Measurements from ENCODE around the gene IFT27.

The IFT27 gene

DNA sequence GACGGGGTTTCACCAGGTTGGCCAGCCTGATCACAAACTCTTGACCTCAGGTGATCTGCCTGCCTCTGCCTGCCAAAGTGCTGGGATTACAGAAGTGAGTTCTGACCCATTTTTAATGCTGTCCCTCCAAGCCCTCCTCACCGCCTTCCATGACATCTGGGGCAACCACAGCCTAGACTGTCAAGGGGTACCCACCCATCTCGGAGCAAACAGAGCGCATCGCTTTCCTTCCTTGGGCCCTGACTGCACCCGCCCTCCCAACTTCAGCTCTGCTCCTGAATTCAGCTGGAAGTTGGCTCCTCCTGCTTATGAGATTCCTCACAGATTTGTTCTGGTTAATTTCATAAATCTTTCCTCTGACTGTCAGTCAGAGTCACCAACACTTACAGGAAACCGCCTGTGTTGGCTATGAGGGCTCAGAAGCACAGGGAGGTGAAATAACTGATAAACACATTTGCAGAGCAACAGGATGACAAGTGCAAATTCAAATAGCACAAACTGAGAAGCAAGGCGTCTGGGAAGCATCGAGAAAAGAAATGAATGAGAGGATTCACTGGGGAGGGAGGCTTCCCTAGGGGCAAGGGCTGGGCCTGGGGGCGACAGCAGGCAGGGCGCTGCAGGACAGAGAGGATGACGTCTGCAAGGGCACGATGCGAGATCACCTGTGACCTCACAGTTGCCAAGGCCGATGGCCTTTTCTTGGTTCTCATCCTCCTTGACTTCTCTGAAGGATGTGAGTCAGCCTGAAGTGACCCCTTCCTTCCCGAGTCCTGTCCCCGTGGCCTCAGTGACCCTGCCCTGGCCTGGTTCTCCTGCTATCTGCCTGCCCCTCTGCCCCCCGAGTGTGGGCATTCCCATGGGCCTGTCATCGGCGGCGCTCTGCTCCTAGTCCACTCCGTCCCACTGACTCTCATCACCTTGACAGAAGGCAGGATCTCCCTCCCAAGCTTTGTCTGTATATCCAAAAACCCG is 6.1 kb downstream of the IFT27 start:
- no peak overlapping the region for H3K27ac ChIP-seq
- TF ChIP-seq ZFX (IDR thresholded peaks at IDR 0.05; ENCODE audit: borderline replicate concordance), result no peak
- TF ChIP-seq, protein P1, sequence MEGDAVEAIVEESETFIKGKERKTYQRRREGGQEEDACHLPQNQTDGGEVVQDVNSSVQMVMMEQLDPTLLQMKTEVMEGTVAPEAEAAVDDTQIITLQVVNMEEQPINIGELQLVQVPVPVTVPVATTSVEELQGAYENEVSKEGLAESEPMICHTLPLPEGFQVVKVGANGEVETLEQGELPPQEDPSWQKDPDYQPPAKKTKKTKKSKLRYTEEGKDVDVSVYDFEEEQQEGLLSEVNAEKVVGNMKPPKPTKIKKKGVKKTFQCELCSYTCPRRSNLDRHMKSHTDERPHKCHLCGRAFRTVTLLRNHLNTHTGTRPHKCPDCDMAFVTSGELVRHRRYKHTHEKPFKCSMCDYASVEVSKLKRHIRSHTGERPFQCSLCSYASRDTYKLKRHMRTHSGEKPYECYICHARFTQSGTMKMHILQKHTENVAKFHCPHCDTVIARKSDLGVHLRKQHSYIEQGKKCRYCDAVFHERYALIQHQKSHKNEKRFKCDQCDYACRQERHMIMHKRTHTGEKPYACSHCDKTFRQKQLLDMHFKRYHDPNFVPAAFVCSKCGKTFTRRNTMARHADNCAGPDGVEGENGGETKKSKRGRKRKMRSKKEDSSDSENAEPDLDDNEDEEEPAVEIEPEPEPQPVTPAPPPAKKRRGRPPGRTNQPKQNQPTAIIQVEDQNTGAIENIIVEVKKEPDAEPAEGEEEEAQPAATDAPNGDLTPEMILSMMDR (IDR thresholded peaks at IDR 0.05), result no peak

- no peak overlapping the region for H3K27ac ChIP-seq
- no peak for TF ChIP-seq ZFX (IDR thresholded peaks at IDR 0.05; ENCODE audit: borderline replicate concordance)
- TF ChIP-seq, protein P1 (IDR thresholded peaks at IDR 0.05), result no peak
Observed at GRCh38 chr22:36768616-36769015, 7.3 kb downstream of the IFT27 start.

GRCh38 chr22:36768141-36768540 is 7.8 kb downstream of the IFT27 start:
- no peak overlapping the region for H3K27ac ChIP-seq
- TF ChIP-seq ZFX (IDR thresholded peaks at IDR 0.05; ENCODE audit: borderline replicate concordance), result no peak
- TF ChIP-seq, protein P1 (IDR thresholded peaks at IDR 0.05), result no peak

GRCh38 chr22:36767035-36767775 is 8.7 kb downstream of the IFT27 start:
- H3K27ac ChIP-seq, result no peak overlapping the region
- TF ChIP-seq, protein P1 (IDR thresholded peaks at IDR 0.05), result no peak
- TF ChIP-seq ZFX (IDR thresholded peaks at IDR 0.05; ENCODE audit: borderline replicate concordance), result no peak

GRCh38 chr22:36765943-36766450 is 9.9 kb downstream of the IFT27 start:
- TF ChIP-seq ZFX (IDR thresholded peaks at IDR 0.05; ENCODE audit: borderline replicate concordance), result no peak
- TF ChIP-seq, protein P1 (IDR thresholded peaks at IDR 0.05), result no peak
- H3K27ac ChIP-seq, result no peak overlapping the region

DNA sequence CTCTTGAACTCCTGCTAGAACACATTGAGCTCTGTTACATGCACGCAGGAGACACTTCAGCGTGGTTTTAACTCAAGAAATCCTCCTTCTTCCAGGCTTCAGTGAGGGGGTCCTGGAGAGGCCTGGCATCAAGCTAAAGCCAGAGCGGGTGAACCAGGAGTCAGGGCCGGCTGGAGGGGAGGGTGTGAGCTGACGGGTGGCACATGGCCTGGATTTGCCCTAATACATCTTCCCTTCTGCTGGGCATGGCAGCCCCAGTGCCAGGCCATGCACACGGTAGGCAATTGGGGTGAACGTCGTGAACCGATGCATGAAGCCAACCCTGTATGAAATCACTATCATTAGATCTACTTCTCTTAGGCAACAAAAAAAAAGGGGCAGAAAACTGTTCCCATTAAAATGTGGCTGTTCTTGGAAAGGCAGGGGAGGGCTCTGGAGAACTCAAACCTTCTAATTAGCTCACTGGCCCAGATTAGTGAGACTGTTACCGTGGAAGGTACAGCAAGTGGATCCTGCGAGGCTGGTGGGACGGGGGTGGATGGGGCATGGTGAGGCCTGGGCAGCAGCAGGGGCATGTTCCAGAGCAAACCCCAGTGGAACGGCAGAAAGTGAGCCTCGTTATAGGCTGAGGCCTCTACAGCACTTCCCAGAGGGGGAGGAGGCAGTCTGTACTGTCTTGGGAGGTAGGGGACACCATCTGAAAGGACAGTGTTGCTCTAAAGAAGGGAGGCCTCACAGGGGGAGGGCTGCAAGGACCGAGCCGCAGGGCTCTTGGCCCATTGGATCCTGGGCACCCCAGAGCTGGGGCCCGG is 10.6 kb downstream of the IFT27 start:
- no peak overlapping the region for H3K27ac ChIP-seq
- no peak for TF ChIP-seq ZFX (IDR thresholded peaks at IDR 0.05; ENCODE audit: borderline replicate concordance)
- TF ChIP-seq, protein P1 (IDR thresholded peaks at IDR 0.05), result no peak
